HG02623 (cell line): ENCODE measurements around the gene UAP1L1.

Source experiments
- ATAC-seq: cut with Tn5 transposase; IDR thresholded peaks from one replicate; pipeline ENCODE4 v1.9.1; 2021; ENCODE audit warnings: moderate library complexity; ENCODE audit not compliant: unreplicated experiment

UAP1L1 gene

DNA sequence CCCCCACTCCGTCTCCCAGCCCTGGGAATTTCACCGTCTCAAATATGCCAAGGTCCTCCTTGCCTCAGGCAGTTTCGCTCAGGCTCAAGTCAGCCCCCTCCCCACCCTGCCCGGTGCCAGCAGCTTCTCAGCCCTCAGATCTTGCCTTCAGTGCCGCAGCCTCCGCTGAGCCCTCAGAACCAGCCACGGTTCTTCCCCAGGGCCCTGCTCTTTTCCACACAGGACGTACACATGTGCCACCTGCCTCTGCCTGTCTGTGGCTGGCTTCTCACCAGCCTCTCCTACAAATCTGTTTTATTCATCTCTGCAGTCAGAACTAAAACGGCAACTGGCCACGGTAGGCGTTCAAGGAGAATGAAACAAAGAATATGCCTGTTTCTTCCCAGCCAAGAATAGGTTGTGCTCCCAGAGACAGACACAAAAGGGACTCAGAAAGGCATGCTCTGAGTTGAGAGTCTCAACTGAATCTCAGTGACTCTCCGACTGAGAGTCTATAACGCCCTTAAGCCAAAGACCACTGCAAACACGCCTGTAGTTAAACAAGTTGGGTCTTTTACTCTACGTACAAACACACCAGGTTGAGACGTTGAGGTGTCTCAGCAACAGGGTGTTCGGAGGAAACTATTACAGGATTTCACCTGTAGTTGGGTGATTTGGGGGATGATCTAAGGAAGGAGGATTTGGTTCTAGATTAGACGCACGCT, 51.0 kb downstream of the UAP1L1 start:
- ATAC-seq: no peak

DNA sequence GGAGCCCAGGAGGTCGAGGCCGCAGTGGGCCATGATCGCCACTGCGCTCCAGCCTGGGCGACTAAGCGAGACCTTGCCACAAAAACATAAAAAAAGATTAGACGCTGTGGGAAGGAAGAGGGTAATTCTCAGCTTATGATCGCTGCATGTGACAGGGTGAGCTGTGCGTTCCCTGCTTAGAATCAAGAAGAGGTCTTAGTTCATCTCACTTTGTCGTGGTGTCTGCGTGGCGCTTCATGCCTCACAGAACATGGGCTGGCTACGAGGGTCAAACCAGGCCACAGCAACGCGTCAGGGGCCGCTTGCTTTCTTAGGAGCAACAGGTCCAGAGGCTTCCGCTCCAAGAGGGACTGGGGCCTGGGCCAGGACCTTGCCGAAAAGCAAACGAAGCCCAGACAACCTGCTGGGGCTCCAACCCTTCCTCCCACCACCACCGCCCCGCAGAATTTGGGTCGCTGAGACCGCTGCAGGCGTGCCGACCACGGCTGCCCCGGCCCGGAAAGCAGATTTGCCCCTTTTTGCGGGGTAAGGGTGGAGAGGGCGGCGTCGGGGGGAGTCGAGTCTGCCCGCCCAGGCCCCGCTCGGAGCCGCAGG, 51.6 kb downstream of the UAP1L1 start:
- ATAC-seq: no peak

DNA sequence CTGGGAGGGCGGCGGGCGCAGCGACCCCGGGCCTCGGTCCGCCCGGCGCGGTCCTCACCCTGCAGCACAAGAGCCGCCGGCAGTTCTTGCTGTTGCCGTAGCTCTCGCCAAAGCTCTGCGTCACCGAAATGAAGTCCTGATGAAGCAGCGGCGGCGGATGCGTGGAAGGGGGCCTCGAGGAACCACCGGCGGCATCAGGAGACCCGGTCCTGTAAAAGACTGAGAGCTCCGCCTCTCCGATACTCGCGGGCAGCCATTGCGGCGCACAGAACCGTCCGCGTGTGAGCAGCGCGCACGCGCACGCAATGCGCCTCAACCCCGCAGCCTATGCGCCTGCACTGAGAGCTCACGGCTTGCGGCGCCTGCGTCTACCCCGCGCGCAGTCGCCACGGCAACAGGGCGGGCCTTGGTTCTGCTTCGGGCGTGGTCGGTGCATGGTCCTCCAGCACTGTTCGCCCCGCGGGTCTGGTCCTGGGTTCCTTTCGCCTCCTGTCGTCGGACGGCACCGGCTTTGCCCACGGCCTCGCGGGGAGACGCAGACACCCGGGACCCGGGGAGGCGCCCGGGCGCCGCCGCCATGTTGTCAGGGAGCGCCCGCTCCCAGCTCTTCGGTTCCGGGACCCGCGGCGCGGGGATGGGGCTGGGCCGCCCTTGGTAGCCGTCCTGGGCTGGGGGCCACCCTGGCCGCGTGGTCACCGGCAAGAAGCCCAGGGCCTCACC, 52.3 kb downstream of the UAP1L1 start:
- ATAC-seq: peak; percentile 90

DNA sequence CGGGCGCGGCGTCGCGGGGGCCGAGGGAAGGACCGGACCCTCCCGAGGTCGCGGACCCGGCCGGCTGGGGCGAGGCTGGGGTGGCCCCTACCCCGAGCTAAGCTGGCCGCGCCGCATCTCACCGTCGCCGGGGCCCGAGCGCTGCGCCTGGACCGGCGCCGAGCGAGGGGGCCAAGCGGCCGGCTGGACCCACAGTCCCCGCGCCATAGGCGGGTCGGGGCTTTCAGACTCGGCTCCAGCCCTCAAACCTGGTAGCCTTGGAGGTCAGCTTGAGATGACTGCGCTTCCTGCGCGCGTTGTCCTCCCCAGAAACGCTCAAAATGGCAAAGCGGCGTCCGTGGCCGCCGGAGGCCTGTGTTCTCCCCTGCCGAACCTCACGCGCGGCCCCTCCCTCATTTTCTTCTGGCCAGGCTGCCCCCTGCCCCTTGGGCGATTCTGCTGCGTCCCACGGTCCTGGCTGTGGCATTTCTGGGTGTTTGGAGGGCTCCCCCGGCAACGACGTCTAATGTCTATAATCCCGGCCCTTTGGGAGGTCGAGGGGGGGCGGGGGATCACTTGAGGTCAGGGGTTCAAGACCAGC, 52.9 kb downstream of the UAP1L1 start:
- ATAC-seq: no peak
